NCI-H748 (cell line): ENCODE data around the gene FAM149B1.

Source experiments
- DNase-seq: peaks from one replicate; lab custom pipeline; 2025; ENCODE audit not compliant: unreplicated experiment; lab: John Stamatoyannopoulos, UW

Gene FAM149B1

GRCh38 chr10:73229567-73229966 lies 61.6 kb downstream of the FAM149B1 start:
- no peak for DNase-seq

- no peak for DNase-seq
These were observed 65.0 kb downstream of the FAM149B1 start for GRCh38 chr10:73232887-73233286.

GRCh38 chr10:73233883-73234282 lies 66.0 kb downstream of the FAM149B1 start:
- DNase-seq = no peak

GRCh38 chr10:73234695-73235094 lies 66.8 kb downstream of the FAM149B1 start:
- no peak for DNase-seq

- no peak for DNase-seq
These were observed 71.2 kb downstream of the FAM149B1 start for GRCh38 chr10:73238990-73239566.

GRCh38 chr10:73239908-73240307 lies 72.0 kb downstream of the FAM149B1 start:
- no peak for DNase-seq

GRCh38 chr10:73244866-73245477 lies 77.1 kb downstream of the FAM149B1 start:
- no peak for DNase-seq

GRCh38 chr10:73246322-73246645 lies 78.4 kb downstream of the FAM149B1 start:
- no peak for DNase-seq

- DNase-seq = peak; percentile 94
These were observed 79.0 kb downstream of the FAM149B1 start, which contains the start of gene DNAJC9 for GRCh38 chr10:73246646-73247508. Gene DNAJC9, minus strand, starts transcription at chr10:73247255. Its CDS starts 66 bp downstream, at chr10:73247189.

- no peak for DNase-seq
These were observed 79.8 kb downstream of the FAM149B1 start for GRCh38 chr10:73247509-73248258.

GRCh38 chr10:73248259-73248724 lies 80.4 kb downstream of the FAM149B1 start:
- no peak for DNase-seq

- DNase-seq = peak; percentile 28
These were observed 83.9 kb downstream of the FAM149B1 start for GRCh38 chr10:73251683-73252444.

- peak; percentile 95 for DNase-seq
These were observed 84.7 kb downstream of the FAM149B1 start, which contains the start of gene MRPS16 for GRCh38 chr10:73252445-73253224. Gene MRPS16, minus strand, starts transcription at chr10:73252644. Its CDS starts 162 bp downstream, at chr10:73252482.

GRCh38 chr10:73253225-73253555 lies 85.3 kb downstream of the FAM149B1 start:
- peak; percentile 7 for DNase-seq

- peak; percentile 1 for DNase-seq
These were observed 90.7 kb downstream of the FAM149B1 start for GRCh38 chr10:73258612-73259011.

GRCh38 chr10:73261362-73261995 lies 93.6 kb downstream of the FAM149B1 start:
- DNase-seq = no peak

- no peak for DNase-seq
These were observed 94.3 kb downstream of the FAM149B1 start for GRCh38 chr10:73262105-73262730.

- no peak for DNase-seq
These were observed 95.1 kb downstream of the FAM149B1 start for GRCh38 chr10:73262880-73263555.
